ENCODE measurements around the gene ACO2.

DNA sequence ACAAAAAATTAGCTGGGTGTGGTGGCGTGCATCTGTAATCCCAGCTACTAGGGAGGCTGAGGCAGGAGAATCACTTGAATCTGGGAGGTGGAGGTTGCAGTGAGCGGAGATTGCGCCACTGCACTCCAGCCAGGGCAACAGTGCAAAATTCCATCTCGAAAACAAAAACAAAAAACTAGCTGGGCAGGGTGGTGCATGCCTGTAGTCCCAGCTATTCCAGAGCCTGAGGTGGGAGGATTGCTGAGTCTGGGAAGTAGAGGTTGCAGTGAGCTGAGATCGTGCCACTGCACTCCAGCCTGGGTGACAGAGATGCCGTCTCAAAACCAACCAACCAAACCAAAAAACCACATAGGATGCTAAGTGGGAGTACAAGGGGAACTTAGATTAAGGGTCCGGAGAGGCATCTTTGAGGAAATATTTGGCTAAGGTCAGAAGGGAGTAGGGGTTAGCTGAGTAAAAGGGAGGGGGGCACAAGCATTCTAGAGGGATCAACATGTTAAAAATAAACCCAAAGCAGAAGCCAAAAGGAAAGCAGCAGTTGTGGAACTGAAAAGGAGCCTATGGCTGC, 10.7 kb upstream of the ACO2 start:
- TF ChIP-seq CTCF (IDR thresholded peaks at IDR 0.05; ENCODE audit: insufficient read depth, low read depth, low read length) (no peak), EZH2 (IDR thresholded peaks at IDR 0.05; ENCODE audit: insufficient read depth, low read length) (no peak)

Measured in astrocyte (in vitro differentiated cells and primary cell).